ENCODE measurements around the gene COL7A1.

The COL7A1 gene

DNA sequence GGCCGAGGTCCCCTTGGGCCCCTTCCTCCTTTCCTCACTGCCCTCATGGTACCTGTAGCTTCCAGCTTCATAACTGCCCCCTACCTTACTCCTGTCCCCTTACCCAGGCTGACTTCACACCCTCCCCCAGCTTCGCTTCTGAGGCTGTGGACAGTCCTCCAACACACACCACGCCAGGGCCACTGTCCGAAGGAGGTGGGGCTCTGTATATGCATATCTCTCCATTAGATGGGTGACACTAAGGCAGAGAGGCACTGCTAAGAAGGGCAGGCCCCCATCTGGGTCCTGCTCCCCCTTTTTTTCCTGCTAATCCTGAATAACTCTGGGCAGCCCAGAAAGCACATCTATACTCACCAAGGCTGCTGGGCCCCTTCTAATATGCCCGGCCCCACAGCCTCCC lies 1.0 kb upstream of the COL7A1 start:
- TF ChIP-seq, protein P1, sequence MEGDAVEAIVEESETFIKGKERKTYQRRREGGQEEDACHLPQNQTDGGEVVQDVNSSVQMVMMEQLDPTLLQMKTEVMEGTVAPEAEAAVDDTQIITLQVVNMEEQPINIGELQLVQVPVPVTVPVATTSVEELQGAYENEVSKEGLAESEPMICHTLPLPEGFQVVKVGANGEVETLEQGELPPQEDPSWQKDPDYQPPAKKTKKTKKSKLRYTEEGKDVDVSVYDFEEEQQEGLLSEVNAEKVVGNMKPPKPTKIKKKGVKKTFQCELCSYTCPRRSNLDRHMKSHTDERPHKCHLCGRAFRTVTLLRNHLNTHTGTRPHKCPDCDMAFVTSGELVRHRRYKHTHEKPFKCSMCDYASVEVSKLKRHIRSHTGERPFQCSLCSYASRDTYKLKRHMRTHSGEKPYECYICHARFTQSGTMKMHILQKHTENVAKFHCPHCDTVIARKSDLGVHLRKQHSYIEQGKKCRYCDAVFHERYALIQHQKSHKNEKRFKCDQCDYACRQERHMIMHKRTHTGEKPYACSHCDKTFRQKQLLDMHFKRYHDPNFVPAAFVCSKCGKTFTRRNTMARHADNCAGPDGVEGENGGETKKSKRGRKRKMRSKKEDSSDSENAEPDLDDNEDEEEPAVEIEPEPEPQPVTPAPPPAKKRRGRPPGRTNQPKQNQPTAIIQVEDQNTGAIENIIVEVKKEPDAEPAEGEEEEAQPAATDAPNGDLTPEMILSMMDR (conservative IDR thresholded peaks at IDR 0.05) = no peak
- no peak overlapping the region for H3K27ac ChIP-seq

DNA sequence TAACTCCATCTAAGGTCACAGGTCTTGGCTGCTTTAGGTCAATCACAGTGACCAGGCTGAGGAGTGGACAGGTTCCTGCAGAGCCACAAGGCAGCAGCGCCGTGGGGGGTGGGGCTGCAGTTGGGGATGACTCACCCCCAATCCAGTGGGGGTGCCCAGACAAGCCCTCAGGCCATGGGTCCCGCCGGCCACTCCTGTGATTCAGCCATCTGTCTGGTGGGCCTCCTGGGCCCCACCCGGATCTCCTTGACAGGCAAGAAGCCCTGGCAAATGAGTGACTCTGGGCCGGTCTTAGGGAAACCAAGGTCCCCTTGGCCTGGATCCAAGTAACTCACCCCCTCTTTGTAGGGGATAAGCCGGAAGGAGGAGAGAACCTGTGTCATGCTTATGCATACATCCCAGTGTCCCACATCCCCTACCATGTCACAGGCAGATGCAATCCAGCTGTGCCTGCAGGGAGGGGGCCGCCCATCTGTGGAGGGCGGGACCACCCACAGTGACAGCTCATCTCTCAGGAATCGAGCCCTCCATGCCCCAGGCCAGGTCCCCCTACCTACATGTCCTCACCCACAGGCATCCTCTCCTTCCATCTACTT lies 495 bp upstream of the COL7A1 start:
- TF ChIP-seq, protein P1 (conservative IDR thresholded peaks at IDR 0.05) = no peak
- H3K27ac ChIP-seq = no peak overlapping the region

DNA sequence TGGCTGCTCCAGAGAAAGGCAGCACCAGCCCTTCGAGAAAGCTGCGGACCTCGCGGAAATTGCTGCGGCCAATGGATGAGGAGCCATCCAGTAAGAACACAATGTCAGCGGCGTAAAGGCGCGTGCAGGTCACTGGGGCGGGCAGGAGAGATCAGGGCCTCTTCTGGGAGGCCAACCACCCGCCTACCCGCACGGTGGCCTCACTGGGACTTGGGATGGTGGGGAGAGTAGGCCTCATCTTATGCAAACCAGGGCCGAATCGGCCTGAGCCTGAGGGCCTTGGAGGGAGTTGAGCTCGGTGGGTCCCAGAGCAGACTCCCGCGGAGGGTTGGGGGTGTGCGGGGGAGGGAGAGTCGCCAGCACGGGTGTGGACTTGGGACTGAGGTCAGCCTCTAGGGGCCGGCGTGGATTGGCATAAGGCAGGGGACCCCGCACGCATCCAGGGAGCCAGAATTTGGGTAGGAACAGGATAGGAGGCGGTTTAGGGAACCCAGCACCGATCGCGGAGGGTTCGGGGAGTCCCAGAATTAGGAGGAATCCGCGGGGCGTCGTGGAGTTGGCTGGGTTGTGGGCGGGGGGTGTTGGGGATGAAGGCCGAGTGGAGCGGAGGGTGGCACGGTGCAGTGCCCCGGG lies 596 bp downstream of the COL7A1 start:
- no peak overlapping the region for H3K27ac ChIP-seq
- TF ChIP-seq, protein P1 (conservative IDR thresholded peaks at IDR 0.05) = no peak

DNA sequence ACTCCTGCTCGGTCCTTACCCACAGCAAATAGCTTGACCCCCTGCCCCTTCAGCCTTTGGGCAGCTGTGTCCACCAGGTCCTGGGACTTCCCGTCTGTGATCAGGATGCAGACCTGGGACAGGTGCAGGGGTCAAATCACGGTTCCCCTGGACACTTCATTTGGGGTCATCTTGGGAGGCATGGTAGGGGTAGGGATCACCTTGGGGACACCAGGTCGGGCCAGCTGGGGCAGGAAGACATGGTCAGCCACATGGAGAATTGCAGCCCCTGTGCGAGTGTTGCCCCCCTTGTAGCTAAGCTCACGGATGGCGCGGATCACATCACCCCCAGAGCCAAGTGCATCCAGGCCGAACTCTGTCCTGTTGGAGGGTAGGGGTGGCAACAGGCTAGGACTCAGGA lies 1.8 kb downstream of the COL7A1 start:
- H3K27ac ChIP-seq = no peak overlapping the region
- TF ChIP-seq, protein P1 (conservative IDR thresholded peaks at IDR 0.05) = no peak

DNA sequence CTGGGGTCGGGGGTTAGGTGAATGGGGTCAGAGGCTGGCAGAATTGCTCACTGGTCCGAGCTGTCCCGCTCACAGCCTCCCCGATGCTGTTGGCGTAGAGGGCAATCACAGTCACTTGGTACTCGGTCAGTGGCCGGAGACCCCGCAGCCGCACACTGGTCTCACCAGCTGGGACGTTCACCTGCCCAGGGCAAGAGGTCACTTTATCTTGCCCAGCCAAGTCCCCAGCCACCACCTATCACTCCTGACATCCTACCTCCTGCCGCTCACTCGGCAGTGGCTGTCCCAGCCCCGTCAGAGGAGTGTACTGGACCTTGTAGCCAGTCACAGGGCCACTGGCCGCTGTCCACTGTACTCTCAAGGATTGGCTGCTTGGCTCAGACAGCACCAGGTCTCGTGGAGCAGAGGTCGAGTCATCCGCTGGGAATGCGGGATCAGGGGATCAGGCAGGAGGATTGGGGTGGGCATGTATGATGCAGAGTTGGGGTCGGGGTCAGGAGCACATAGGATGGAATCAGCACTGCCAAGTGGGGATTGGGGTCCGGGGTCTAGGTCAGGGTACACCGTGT lies 2.5 kb downstream of the COL7A1 start:
- H3K27ac ChIP-seq = no peak overlapping the region
- TF ChIP-seq, protein P1 (conservative IDR thresholded peaks at IDR 0.05) = no peak

DNA sequence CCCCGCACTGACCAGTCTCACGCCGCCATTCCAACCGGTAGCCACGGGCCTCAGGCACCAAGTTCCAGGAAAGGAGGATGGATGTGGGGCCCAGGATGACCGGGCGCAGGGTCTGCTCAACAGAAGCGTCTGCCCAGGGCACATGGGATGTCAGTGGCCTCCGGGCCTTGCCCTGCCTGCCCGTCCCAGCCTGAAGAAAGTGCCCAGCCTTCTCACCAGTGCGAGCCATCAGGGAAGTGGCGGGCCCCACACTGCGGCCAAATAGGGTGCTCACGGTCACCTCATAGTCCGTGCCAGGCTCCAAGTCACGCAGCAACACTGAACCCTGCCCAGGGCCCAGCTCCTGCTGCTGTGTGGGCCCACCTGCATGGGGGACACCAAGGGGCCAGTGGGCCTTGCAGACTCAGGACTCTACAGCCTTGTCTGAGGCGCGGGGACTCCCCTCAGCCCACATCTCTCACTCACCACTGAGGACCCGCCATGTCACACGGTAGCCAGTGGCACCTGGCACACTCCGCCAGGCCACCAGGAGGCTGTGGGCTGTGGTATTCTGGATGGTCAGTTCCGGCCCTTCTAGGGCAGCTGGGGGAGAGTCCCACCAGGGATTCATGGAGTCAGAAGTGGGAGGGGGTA lies 3.1 kb downstream of the COL7A1 start:
- TF ChIP-seq, protein P1 (conservative IDR thresholded peaks at IDR 0.05) = no peak
- no peak overlapping the region for H3K27ac ChIP-seq

DNA sequence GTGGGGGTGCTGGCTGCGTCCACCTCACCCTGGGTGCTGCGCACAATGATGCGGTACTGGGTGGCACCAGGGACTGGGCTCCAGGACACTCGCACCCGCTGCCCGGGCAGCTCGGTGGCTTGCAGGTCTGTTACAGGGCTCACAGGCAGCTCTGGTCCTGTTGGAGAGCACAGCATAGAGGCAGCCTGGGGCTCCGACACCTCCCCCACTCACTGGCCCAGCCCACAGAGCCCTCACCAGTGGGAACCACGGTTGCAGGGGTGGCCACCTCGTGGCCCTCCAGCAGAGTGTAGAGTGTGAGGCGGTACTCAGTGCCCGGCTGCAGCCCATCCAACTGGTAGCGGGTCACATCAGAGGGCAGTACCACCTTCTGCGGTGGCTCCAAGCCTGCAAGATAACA lies 3.7 kb downstream of the COL7A1 start:
- H3K27ac ChIP-seq = no peak overlapping the region
- TF ChIP-seq, protein P1 (conservative IDR thresholded peaks at IDR 0.05) = no peak
